ENCODE data around the gene SGMS2.
A peak's percentile ranks its signal among the peaks of the same experiment; 100 is the strongest.

SGMS2 gene

DNA sequence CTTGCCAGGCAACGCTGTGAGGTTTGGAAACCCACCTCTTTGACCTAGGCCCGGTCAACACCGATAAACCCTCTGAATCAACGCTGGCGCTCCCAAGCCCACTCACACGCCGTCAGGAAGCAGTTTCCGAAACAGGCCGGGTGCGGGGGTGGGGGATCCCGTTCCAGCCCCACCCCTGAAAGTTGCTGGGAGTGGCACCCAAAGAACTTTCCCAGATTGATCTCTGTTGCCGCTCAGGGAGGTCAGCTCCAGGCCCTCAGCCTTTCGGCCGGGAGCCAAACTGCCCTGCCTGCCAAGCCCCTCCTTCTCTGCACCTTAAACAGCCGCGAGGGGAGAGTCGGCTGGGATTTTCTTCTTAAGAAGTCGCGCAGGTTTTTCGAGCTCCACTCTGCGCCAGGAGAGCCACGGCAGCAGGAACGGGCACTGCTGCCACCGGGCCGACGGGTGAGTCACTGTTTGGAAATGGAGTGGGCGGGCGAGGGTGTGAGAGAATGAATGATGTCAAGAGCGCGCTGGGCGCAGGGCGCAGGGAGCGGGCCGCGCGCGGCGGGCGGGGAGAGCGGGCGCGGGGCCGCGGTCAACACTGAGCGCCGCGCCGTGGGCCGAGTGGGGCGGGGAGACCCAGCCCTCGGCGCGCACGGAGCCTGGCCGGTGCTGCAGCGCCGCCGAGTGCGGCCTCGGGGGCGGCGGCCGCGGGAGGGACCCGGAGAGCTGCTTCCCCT is at the start of gene SGMS2:
SGMS2 (plus strand) TSS at position 583 of the 722 bp plus-strand sequence. CDS start 70,622 bp downstream, outside the sequence.
- peak; percentile 91 for DNase-seq (ENCODE audit: low spot score)

DNA sequence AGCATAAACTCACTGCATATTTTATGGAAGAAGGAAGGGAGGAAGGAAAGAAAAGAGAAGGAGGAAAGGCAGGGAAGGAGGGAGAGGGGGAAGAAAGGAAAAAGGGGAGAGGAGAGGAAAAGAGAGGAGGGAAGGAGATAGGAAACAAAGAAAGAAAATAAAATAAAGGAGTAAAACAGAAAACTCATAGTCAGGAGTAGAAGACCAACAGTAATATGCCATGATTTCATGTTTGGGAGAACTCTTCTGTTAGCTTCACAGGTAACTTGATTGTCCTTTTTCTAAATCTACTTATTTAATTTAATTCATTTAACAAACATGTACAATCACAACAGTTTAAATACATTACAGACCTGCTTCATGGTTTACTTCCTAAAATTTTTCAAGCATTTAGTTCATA is 46.8 kb upstream of the SGMS2 start:
- no peak for DNase-seq (ENCODE audit: low spot score)

DNA sequence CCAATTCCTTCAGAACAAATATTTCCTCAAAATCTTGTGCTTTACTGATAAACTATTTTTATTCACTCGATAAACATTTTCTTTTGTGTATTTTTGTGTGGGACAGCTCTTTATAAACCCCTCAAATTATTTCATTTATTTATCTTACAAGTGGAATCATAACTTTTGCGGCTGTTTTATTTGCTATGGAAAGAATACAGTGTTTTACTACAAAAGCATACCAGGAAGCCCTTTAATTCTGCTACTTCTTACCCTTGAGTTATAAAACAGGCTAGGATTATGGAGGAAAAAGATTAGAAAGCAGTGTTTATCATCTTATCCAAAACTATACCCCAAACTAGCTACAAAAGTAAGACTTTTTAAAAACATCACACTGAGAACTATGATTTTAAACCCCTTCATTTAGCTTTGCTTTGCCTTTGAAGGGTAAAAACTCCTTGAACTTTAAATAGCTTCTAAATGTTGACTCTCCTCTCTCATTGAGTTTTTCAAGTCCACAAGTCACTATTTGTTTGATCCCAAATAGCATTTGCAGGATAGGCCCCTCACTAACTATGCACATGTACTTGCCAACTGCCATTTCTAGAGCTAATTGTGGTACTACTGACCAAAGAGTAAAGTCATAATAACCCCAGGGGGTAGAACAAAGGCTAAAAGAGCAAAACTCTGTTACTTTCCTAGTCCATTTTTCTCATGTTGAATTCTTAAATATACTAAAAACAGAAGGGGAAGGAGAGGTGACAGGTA is 45.8 kb upstream of the SGMS2 start:
- no peak for DNase-seq (ENCODE audit: low spot score)

DNA sequence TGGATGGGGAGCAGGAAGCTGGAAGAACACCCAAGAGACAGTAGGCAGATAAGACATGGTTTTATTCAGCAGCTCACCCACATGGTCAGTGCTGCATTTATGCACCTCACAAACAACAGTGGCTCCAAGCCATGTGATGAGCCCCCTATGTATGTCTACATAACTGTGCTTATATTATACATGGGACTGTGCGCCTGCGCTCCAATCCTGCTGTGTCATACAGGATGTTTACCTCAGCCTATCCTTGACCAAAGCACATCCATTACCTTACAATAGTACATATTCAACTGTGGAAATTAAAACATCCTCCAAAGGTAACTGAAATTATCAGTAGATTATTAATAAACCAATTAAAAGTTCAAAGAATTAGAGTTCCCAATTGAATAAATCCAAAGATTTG is 44.1 kb upstream of the SGMS2 start:
- no peak for DNase-seq (ENCODE audit: low spot score)

DNA sequence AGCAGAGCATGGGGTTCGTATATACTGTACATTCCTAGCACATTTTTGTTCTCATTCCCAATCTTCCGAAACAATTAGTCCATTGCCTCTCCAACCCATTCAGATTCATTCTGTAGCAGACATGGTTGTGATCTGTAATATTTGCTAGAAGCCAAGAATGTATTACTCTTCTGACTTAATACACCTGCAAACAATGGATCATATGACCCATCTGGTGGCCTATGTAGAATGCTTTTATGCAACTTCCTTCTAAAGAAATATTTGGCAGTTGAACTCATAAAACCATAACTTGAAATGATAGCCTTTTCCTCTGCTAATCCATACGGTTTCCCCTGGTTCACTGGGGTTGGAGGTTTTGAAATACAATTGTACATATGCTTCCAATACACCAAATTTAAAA is 32.8 kb upstream of the SGMS2 start:
- no peak for DNase-seq (ENCODE audit: low spot score)

DNA sequence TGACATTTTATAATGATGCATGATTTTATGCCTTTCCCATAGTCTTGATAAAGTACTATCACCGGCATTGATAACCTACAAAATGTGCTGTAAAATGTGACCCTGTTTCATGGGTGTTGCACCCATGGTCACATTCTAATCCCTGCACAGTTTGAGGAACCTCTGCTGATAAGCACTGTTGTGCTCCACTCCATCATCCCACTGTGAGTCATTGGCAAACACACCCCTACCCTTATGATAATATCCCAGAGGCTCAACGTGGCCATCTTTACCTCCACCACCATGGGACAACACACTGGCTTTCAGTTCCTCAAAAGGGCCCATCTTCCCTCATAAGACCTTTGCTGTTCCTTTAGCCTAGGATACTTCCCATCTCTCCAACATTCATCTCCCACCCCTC is 32.0 kb upstream of the SGMS2 start:
- no peak for DNase-seq (ENCODE audit: low spot score)

DNA sequence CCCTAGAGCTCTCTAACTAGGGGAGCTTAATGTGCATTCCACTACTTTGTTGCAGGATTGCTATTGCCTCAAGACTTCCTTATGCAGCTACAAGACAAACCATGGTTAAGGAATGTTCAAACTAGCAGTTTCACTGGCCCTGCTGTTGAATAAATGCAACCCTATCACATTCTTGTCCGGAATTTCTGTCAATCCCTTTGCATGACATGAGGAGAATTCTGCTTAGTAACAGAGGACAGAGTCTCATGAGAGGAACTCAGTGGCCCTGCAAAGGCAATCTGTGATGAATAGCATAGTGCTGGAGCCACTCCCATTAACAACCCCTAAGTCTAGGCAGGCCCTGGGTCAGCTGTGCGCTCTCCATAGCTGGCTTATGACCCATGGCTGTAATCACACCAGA is 30.7 kb upstream of the SGMS2 start:
- DNase-seq (ENCODE audit: low spot score): no peak

DNA sequence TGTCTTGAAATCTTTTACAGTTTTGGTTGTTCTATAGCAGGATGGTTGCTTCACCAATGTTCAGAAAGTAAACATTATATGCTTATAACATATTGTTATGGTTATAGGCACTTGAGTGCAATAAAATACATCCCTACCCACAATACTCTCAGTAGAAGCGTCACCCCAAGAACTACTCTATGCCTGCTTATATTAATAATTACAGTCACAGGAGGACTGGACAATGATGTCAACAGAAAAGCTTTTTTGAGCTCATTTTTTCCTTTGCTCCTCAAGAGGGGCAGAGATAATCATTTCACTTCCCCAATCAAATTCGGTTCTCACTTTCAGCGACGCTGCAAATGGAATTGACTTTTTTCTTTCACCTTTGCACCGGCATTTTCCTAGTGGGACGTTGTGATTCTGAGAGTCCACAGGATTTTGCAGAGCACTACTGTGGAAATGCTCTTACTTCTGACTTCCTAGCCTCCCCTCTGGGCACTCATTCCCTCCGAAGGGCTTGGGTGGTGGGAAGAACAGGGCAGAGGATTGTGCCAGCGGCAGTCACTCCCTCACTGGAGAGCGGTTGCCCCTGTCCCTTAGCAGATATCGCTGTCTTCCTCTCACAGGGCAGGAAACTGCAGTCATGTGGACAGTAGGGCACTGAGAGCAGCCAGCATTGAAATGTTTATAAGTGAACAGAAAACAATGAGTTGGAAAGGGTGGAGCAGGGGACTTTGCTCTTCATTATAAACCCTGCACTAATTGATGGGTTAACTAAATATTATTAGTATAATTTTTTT is 24.9 kb upstream of the SGMS2 start:
- no peak for DNase-seq (ENCODE audit: low spot score)

DNA sequence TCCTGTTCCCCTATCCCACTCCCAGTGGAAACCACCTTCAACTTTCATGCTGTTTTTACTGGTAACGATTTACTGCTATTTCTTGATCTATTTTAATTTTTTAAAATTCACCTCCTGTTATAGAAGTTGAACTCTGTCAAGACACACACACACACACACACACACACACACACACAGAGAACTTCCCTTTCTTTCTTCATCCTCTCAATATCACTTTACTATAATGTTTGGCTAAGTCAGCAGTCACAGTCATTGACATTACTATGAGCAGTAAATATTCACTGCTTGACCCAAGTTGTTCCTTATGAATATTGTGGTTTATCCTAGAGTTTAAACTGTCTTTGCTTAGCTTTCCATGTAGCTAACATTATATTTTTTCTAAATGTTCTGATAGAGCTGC is 24.0 kb upstream of the SGMS2 start:
- DNase-seq (ENCODE audit: low spot score): no peak

DNA sequence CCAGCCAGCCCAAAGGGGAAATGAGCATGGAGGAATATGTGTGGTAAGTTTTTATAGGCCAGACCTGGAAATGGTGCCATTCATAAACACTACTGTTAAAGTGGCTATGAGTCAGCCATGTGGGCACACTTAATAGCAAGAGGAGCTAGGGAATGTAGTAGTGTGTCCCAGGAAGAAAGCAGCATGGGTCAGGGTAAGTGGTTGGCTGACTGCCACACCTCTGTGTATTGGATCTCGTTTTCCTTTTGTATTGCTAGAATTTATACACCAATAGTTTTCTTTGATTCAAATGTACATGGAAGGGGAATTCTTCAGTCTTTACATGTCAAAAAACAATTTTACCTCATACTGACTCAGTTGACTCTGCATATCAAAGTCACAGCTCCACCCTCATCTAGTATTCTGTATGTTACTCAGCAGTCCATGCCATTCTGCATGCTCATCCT is 22.9 kb upstream of the SGMS2 start:
- peak; percentile 26 for DNase-seq (ENCODE audit: low spot score)

DNA sequence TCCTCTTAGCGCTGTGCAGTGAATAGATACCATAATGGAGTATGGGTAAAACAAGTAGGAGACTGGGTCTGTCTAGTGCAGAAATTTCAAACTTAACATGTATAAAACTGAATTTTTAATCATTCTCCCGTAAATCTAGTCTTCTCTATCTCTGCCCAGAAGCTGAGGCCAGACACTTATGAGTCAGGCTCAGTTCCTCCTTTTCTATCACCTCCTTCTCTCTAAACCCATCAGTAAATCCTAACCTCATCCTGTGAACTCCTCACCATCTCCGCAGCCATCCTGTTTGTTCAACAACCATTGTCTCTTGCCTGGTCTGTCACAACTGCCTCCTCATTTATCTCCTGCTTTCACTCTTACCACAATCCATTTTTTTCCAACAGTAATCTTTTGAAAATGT is 19.8 kb upstream of the SGMS2 start:
- no peak for DNase-seq (ENCODE audit: low spot score)

DNA sequence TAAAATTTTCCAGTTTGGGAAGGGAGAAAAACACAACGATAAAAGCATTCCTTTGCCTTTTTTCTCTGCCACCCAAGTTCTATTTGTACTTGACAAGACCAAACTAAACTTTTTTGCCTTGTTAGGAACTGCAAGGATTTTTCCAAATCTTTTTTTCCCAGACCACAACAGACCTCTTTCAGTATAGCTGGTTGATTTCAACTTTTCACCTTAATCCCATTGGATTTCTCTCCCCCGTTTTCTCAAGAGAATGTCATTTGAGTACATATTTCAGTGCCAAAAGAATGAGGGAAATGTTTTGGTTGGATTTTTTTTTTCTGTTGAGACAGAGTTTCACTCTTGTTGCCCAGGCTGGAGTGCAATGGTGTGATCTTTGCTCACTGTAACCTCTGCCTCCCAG is 18.5 kb upstream of the SGMS2 start:
- no peak for DNase-seq (ENCODE audit: low spot score)

DNA sequence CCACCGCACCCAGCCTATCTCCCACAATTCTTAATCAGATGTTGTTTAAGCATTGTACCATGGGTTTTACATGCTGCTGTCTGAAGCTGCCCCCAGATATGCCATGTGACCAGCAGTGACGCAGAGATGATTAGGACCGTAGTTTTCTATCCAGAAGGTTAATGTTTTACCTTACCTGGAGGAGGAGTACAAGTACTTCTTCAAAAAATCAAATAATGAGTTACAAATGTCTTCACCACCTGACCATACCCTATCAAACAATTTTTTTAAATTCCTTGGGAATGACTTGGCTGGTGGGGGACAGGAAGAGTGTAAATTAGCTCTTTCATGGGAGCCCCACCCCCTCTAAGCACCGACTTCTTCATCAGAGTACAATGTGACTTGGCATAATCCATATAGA is 16.2 kb upstream of the SGMS2 start:
- no peak for DNase-seq (ENCODE audit: low spot score)

DNA sequence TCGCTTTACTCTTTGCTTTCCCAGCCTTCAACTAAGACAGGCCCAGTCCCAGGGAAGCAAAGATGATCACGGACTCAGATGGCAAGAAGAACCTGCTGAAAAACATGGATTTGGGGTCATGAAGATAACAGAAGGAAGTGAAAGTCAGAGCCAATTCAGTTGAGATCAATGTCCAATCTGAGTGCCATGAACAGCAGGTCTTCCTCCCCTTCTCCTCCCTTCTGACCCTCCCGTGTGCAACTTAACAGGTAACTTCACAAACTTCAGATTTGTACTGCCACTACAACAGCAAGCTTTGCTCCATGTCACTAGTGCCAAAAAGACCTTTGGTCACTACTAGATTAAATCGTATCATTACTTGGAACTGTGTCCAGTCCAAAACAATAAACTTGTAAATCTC is 15.5 kb upstream of the SGMS2 start:
- no peak for DNase-seq (ENCODE audit: low spot score)

DNA sequence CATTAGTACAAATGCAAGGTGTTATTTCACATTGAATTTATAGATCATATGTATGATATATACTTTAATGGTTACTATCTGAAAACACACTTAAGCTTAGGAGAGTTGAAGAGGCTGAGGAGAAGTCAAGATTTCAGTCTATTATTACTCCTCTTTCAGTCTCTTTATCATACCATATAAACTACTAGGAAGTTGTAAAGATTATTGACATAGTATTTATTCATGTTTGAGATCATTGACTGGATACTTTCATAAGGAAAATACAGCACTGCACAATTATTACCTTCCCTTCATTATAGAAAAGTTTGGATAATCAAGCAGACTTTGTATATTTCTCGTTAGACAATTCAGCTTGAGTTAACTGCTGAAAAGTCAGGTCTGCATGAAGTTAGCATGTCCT is 10.0 kb upstream of the SGMS2 start:
- no peak for DNase-seq (ENCODE audit: low spot score)

DNA sequence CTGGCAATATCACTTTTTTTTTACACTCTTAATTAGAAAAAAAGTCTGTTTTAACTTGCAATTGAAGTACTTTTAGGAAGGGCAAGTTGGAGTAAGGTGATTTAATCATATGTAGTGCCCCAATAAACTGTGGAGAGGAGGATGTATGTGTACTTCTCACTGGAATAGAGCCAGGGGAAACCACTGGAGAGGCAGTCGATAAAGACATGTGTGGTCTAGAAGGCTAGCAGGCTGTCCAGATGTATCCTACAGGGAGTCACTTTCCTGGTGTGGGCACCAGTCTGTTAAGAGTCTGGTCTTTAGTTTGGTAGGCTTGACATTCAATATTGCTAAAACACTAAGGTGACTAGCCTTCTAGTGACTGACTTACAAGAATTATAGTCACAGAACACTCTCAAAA is 9.6 kb upstream of the SGMS2 start:
- DNase-seq (ENCODE audit: low spot score): no peak

DNA sequence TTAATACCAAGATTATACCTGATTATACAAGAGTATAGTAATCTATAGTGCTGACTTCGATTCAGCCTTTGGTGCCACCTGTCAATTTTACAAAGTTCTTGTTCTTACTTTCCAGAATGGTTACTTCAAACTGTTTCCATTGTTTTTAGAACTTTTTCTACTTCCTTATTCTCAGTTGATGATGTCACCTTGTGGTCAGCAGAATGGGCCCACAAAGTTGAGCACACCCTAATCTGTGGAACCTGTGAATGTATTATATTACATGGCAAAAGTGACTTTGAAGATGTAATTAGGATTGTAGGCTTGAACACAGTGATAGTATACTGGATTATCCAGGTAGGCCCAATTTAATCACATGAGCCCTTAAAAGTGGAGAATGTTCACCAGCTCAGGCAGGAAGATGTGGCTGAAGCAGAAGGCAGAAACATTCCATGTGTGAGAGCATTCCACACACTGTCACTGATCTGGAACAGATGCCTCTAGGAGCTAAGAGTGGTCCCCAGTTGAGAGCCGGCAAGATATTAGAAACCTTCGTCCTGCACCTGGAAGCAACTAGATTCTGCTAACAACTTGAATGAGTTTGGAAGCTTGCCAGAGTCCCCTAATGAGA is 6.3 kb upstream of the SGMS2 start:
- no peak for DNase-seq (ENCODE audit: low spot score)

DNA sequence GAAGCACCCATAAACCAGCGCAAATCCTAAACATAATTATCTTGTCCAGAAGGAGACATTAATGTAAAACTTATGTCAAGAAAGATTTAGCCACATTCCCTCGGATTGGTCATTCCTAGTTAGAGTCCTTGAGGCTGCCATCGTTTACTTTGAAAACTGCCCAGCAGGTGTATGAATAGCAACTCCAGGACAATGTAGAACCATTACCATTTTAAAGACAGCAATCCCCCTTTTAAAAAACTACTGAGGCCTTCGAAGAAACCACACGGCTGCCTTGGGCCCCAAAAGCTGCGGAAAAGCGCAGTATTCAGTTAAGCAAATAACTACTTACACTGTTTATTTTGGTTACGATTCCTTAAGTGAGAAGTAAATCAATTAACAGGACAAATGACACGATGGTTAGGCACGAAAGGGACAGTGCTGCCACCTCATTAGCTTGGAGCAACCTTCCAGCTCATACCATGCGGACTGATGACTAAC is 822 bp upstream of the SGMS2 start:
- no peak for DNase-seq (ENCODE audit: low spot score)

DNA sequence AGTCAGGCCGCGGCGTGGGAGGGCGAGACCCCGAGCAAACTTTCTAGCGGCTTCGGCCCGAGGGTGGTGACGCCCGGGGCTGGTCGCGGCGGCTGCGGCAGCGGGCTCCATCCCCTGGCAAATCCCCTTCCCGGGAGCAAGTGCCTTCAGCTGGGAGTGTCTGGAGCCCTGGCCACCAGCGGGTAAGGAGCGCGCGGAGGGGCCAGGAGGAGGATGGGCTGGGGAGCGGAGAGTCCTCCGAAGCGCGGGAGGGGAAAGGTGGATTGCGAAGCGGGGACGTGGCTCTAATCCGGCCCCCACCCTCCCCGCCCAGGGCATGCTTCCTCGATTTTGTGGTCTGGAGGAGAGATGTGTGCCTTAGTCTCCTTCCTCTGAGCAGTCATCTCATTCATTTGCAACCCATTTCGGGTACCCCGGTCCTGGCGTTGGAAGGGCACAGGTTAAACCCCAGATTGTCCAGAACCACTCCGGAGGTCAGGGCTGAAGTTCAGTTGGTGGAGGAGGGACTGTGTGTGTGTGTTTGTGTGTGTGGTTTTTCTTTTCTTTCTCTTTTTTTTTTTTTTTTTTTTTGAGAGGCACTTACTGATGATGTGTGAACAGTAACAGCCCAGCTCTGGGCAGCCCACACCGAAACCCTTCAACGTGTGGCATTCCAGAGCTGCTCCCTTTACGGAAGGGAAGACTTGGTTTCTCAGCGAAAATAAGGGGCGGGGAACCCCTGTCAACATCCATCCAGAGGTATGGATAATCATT is 516 bp downstream of the SGMS2 start:
- peak; percentile 59 for DNase-seq (ENCODE audit: low spot score)

DNA sequence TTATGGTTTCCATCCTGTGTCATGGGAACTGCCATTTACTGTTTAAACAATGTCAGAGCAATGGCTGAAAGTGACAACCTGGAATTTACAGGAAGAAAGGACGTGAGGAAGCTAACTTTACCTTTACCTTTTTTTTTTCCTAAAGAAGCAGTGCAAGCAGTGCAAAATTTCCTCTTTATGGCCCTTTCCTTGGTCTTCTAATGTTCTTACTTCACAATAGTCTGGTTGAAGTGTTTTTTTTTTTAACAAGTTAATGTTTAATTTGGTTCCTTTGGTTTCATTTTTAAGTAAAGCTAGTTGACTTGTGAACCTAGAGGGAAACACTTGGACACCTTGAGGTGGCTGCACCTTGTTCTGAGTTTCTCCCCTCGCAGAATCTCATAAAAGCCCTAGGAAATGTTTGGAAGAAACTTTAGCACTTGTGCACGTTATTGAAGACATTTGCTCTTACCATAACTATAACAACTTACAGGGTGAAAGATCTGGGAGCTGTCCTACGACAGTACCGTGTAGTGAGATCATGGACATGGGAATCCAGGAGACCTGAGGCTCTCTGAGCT is 1.8 kb downstream of the SGMS2 start:
- no peak for DNase-seq (ENCODE audit: low spot score)

All from AG08396 (cell line).